ENCODE results near the gene FAM161B. TPM values are rescaled to one million over a fixed set of nuclear protein-coding genes. Genes with fewer than 3 reads are reported as not detected.

The FAM161B gene
- 3.4 and 3.7 TPM in 2 replicates for total RNA-seq
- long read RNA-seq, full-length matches to known transcripts: 16 of 20 reads
- long read RNA-seq, partial matches to known transcripts: 3 of 20 reads
- long read RNA-seq, other reads (novel, unspliced or antisense): 1 of 20 reads

GRCh38 chr14:73949752-73950734 lies at the start of gene FAM161B, which contains the start of gene COQ6:
FAM161B (minus strand) TSS chr14:73950094; CDS start chr14:73950026, 68 bp downstream.
COQ6 (plus strand) TSS chr14:73950302; CDS start chr14:73950333, 31 bp downstream.
- Mint-ChIP-seq H3K27ac (peak within 1 kb of the TSS; percentile 97), H3K4me3 (ENCODE audit: low read depth) (peak within 1 kb of the TSS; percentile 94), H3K27me3 (peaks cover 32% of the 10 kb centered on the region), H3K36me3 (ENCODE audit: insufficient read depth) (peaks cover 10% of the 10 kb centered on the region), H3K9me3 (ENCODE audit: low read depth) (no peaks in the 10 kb centered on the region), H3K4me1 (ENCODE audit: low read depth) (peaks cover 1% of the 10 kb centered on the region)
- peak; percentile 81 for DNase-seq (ENCODE audit: low spot score, unreplicated experiment)
- peak; percentile 32 for TF ChIP-seq CTCF (IDR thresholded peaks at IDR 0.05; ENCODE audit: unreplicated experiment)

- Mint-ChIP-seq H3K4me3 (ENCODE audit: low read depth) (peak overlapping the region; percentile 3), H3K27me3 (no peaks in the 10 kb centered on the region), H3K9me3 (ENCODE audit: low read depth) (no peaks in the 10 kb centered on the region), H3K36me3 (ENCODE audit: insufficient read depth) (peaks cover 14% of the 10 kb centered on the region), H3K4me1 (ENCODE audit: low read depth) (peaks cover 41% of the 10 kb centered on the region), H3K27ac (peak overlapping the region; percentile 96)
- TF ChIP-seq CTCF (IDR thresholded peaks at IDR 0.05; ENCODE audit: unreplicated experiment): no peak
- no peak for DNase-seq (ENCODE audit: low spot score, unreplicated experiment)
These were observed 48.8 kb upstream of the FAM161B start for GRCh38 chr14:73998726-73999125.

- peak overlapping the region; percentile 3 for H3K4me3 Mint-ChIP-seq (ENCODE audit: low read depth)
- H3K4me1 Mint-ChIP-seq (ENCODE audit: low read depth): peaks cover 46% of the 10 kb centered on the region
- no peaks in the 10 kb centered on the region for H3K27me3 Mint-ChIP-seq
- no peaks in the 10 kb centered on the region for H3K9me3 Mint-ChIP-seq (ENCODE audit: low read depth)
- DNase-seq (ENCODE audit: low spot score, unreplicated experiment): no peak
- peaks cover 10% of the 10 kb centered on the region for H3K36me3 Mint-ChIP-seq (ENCODE audit: insufficient read depth)
- TF ChIP-seq CTCF (IDR thresholded peaks at IDR 0.05; ENCODE audit: unreplicated experiment): no peak
- H3K27ac Mint-ChIP-seq: peak overlapping the region; percentile 96
These were observed 48.1 kb upstream of the FAM161B start for GRCh38 chr14:73997944-73998447.

GRCh38 chr14:73997108-73997943 lies 47.4 kb upstream of the FAM161B start:
- TF ChIP-seq CTCF (IDR thresholded peaks at IDR 0.05; ENCODE audit: unreplicated experiment): no peak
- peaks cover 46% of the 10 kb centered on the region for H3K4me1 Mint-ChIP-seq (ENCODE audit: low read depth)
- peaks cover 5% of the 10 kb centered on the region for H3K36me3 Mint-ChIP-seq (ENCODE audit: insufficient read depth)
- H3K9me3 Mint-ChIP-seq (ENCODE audit: low read depth): no peaks in the 10 kb centered on the region
- no peak for DNase-seq (ENCODE audit: low spot score, unreplicated experiment)
- peak overlapping the region; percentile 51 for H3K4me3 Mint-ChIP-seq (ENCODE audit: low read depth)
- no peaks in the 10 kb centered on the region for H3K27me3 Mint-ChIP-seq
- H3K27ac Mint-ChIP-seq: peak overlapping the region; percentile 96

Data from progenitor cell of endocrine pancreas (in vitro differentiated cells).